Mesendoderm (in vitro differentiated cells): Measurements from ENCODE around the gene MRPS14.

ENCODE experiments used
- DNase-seq: peaks from one replicate; pipeline ENCODE4 v3.0.0; 2013
- H2AK5ac ChIP-seq: 2 replicates; pipeline ENCODE4 v1.6.1; 2013; ENCODE audit warnings: low read length, inconsistent platforms
- H2BK120ac ChIP-seq: 2 replicates; pipeline ENCODE4 v1.6.1; 2013; ENCODE audit warnings: low read depth, mild to moderate bottlenecking, low read length, moderate library complexity, mixed read lengths
- H2BK15ac ChIP-seq: replicated peaks from 2 replicates; pipeline ENCODE4 v1.6.1; 2013; ENCODE audit warnings: low read depth, mild to moderate bottlenecking, moderate library complexity
- H2BK5ac ChIP-seq: 2 replicates; pipeline ENCODE4 v1.6.1; 2013; ENCODE audit warnings: low read length, inconsistent platforms
- H3K18ac ChIP-seq: 2 replicates; pipeline ENCODE4 v1.6.1; 2013; ENCODE audit warnings: mild to moderate bottlenecking, low read length, mixed read lengths
- H3K23ac ChIP-seq: one replicate; pipeline ENCODE4 v1.6.1; 2013; ENCODE audit warnings: low read length
- H3K27ac ChIP-seq: 2 replicates; pipeline ENCODE4 v1.5.1; 2013; ENCODE audit warnings: low read depth, mild to moderate bottlenecking, inconsistent platforms, low read length, moderate library complexity
- H3K27me3 ChIP-seq: 2 replicates; pipeline ENCODE4 v1.6.1; 2013; ENCODE audit warnings: low read length, control low read depth, mild to moderate bottlenecking, inconsistent platforms; ENCODE audit not compliant: insufficient read depth, poor library complexity
- H3K36me3 ChIP-seq: 2 replicates; pipeline ENCODE4 v1.6.1; 2013; ENCODE audit warnings: low read length, inconsistent platforms; ENCODE audit not compliant: control insufficient read depth, insufficient read depth
- H3K4ac ChIP-seq: one replicate; pipeline ENCODE4 v1.6.1; 2013; ENCODE audit warnings: low read depth, mild to moderate bottlenecking, low read length, moderate library complexity
- H3K4me1 ChIP-seq: 2 replicates; pipeline ENCODE4 v1.6.1; 2013; ENCODE audit warnings: low read depth, low read length, inconsistent platforms; ENCODE audit not compliant: control insufficient read depth
- H3K4me2 ChIP-seq: 2 replicates; pipeline ENCODE4 v1.6.1; 2013; ENCODE audit warnings: low read length
- H3K4me3 ChIP-seq: 2 replicates; pipeline ENCODE4 v1.5.1; 2013; ENCODE audit warnings: mild to moderate bottlenecking, low read length
- H3K56ac ChIP-seq: one replicate; pipeline ENCODE4 v1.6.1; 2013; ENCODE audit warnings: low read length
- H3K79me1 ChIP-seq: 2 replicates; pipeline ENCODE4 v1.6.1; 2013; ENCODE audit warnings: low read length, inconsistent platforms
- H3K79me2 ChIP-seq: 2 replicates; pipeline ENCODE4 v1.6.1; 2013; ENCODE audit warnings: mild to moderate bottlenecking, low read length; ENCODE audit not compliant: control insufficient read depth, insufficient read depth
- H3K9ac ChIP-seq: 2 replicates; pipeline ENCODE4 v1.6.1; 2013; ENCODE audit warnings: low read length, inconsistent platforms
- H4K5ac ChIP-seq: one replicate; pipeline ENCODE4 v1.6.1; 2013; ENCODE audit warnings: low read length
- H4K8ac ChIP-seq: one replicate; pipeline ENCODE4 v1.6.1; 2013; ENCODE audit warnings: low read depth, mild to moderate bottlenecking, control low read depth, low read length, moderate library complexity
- WGBS: extraction: QIAGEN DNeasy Blood & Tissue Kit; methylation state at CpG from one replicate; pipeline ENCODE4 v1.1.7; 2013; ENCODE audit warnings: low lambda C conversion rate, missing lambda C conversion rate; ENCODE audit not compliant: insufficient coverage; ENCODE audit errors: extremely low coverage; 5-methylcytosine and 5-hydroxymethylcytosine counted together

Gene MRPS14

GRCh38 chr1:175015243-175015642 lies 8.0 kb downstream of the MRPS14 start:
- Histone ChIP-seq H4K5ac (no peak overlapping the region), H3K23ac (no peak overlapping the region), H3K9ac (no peak overlapping the region), H3K79me2 (no peaks in the 10 kb centered on the region), H3K4me3 (no peak overlapping the region), H3K4me1 (no peaks in the 10 kb centered on the region), H2AK5ac (no peak overlapping the region), H3K27me3 (no peaks in the 10 kb centered on the region), H4K8ac (no peak overlapping the region), H3K4ac (no peak overlapping the region), H3K56ac (no peak overlapping the region), H3K36me3 (peaks cover 8% of the 10 kb centered on the region), H3K4me2 (no peak overlapping the region), H2BK15ac (no peak overlapping the region), H2BK5ac (no peak overlapping the region), H3K18ac (no peak overlapping the region), H2BK120ac (no peak overlapping the region), H3K79me1 (no peaks in the 10 kb centered on the region), H3K27ac (no peak overlapping the region)
- DNase-seq, result no peak
- no CpG with 5 or more reads among the region's 4 CpGs for WGBS

DNA sequence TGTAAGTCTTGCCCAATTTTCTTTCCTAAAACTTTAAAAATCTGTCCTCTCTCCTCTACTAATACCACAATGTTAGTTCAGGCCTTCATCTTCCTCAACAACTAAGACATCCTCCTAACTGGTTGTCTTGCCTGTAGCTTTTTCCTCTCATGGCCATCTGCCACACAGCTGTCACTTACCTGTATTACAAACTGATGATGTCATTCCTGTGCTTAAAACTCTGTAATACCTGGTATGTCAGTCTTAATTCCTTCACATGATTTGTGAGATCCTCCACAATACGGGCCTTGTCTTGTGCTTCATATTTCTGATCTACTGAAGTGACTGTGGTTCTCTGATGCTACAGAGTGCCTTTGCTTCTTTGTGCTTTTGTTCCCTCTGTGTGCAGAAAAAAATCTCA lies 9.8 kb downstream of the MRPS14 start:
- H4K5ac ChIP-seq, result no peak overlapping the region
- peaks cover 8% of the 10 kb centered on the region for H3K36me3 ChIP-seq
- H3K27me3 ChIP-seq, result no peaks in the 10 kb centered on the region
- no peak overlapping the region for H4K8ac ChIP-seq
- no peak overlapping the region for H3K18ac ChIP-seq
- no CpG with 5 or more reads among the region's 1 CpG for WGBS
- DNase-seq, result no peak
- no peak overlapping the region for H2BK5ac ChIP-seq
- H3K4me3 ChIP-seq, result no peak overlapping the region
- no peaks in the 10 kb centered on the region for H3K4me1 ChIP-seq
- H3K79me1 ChIP-seq, result no peaks in the 10 kb centered on the region
- H3K9ac ChIP-seq, result no peak overlapping the region
- H3K27ac ChIP-seq, result no peak overlapping the region
- no peak overlapping the region for H3K56ac ChIP-seq
- no peak overlapping the region for H3K4ac ChIP-seq
- no peak overlapping the region for H3K23ac ChIP-seq
- H2BK120ac ChIP-seq, result no peak overlapping the region
- no peak overlapping the region for H2AK5ac ChIP-seq
- H2BK15ac ChIP-seq, result no peak overlapping the region
- H3K4me2 ChIP-seq, result no peak overlapping the region
- peaks cover 2% of the 10 kb centered on the region for H3K79me2 ChIP-seq

GRCh38 chr1:175009532-175009931 lies 13.7 kb downstream of the MRPS14 start:
- H3K4me1 ChIP-seq, result no peaks in the 10 kb centered on the region
- H2BK120ac ChIP-seq, result no peak overlapping the region
- H3K27ac ChIP-seq, result no peak overlapping the region
- no peak overlapping the region for H2BK5ac ChIP-seq
- H3K79me2 ChIP-seq, result peaks cover 25% of the 10 kb centered on the region
- no CpG with 5 or more reads among the region's 10 CpGs for WGBS
- peaks cover 5% of the 10 kb centered on the region for H3K36me3 ChIP-seq
- no peak overlapping the region for H3K18ac ChIP-seq
- peaks cover 9% of the 10 kb centered on the region for H3K79me1 ChIP-seq
- no peaks in the 10 kb centered on the region for H3K27me3 ChIP-seq
- no peak overlapping the region for H2AK5ac ChIP-seq
- H3K23ac ChIP-seq, result no peak overlapping the region
- H3K4ac ChIP-seq, result no peak overlapping the region
- H4K8ac ChIP-seq, result no peak overlapping the region
- no peak overlapping the region for H2BK15ac ChIP-seq
- H3K4me3 ChIP-seq, result no peak overlapping the region
- H3K9ac ChIP-seq, result no peak overlapping the region
- DNase-seq, result no peak
- no peak overlapping the region for H3K56ac ChIP-seq
- no peak overlapping the region for H4K5ac ChIP-seq
- H3K4me2 ChIP-seq, result no peak overlapping the region

GRCh38 chr1:175005085-175005783 lies 18.0 kb downstream of the MRPS14 start:
- no peak overlapping the region for H3K4me2 ChIP-seq
- no peak overlapping the region for H2BK120ac ChIP-seq
- peaks cover 2% of the 10 kb centered on the region for H3K36me3 ChIP-seq
- H2BK15ac ChIP-seq, result no peak overlapping the region
- no peak overlapping the region for H3K4ac ChIP-seq
- no peak overlapping the region for H3K9ac ChIP-seq
- H3K79me1 ChIP-seq, result peaks cover 9% of the 10 kb centered on the region
- DNase-seq, result no peak
- no peak overlapping the region for H2BK5ac ChIP-seq
- no peak overlapping the region for H3K4me3 ChIP-seq
- H2AK5ac ChIP-seq, result no peak overlapping the region
- WGBS, result no CpG with 5 or more reads among the region's 8 CpGs
- H3K18ac ChIP-seq, result no peak overlapping the region
- H4K8ac ChIP-seq, result no peak overlapping the region
- peaks cover 63% of the 10 kb centered on the region for H3K79me2 ChIP-seq
- no peak overlapping the region for H4K5ac ChIP-seq
- no peak overlapping the region for H3K27ac ChIP-seq
- H3K4me1 ChIP-seq, result no peaks in the 10 kb centered on the region
- no peak overlapping the region for H3K56ac ChIP-seq
- H3K23ac ChIP-seq, result no peak overlapping the region
- H3K27me3 ChIP-seq, result no peaks in the 10 kb centered on the region

GRCh38 chr1:175003521-175003920 lies 19.7 kb downstream of the MRPS14 start:
- Histone ChIP-seq H2BK15ac (no peak overlapping the region), H3K27me3 (no peaks in the 10 kb centered on the region), H3K23ac (no peak overlapping the region), H3K4ac (no peak overlapping the region), H3K79me1 (peaks cover 9% of the 10 kb centered on the region), H3K4me1 (no peaks in the 10 kb centered on the region), H4K8ac (no peak overlapping the region), H3K4me3 (no peak overlapping the region), H2AK5ac (no peak overlapping the region), H3K9ac (no peak overlapping the region), H2BK5ac (no peak overlapping the region), H3K36me3 (peaks cover 2% of the 10 kb centered on the region), H2BK120ac (no peak overlapping the region), H3K18ac (no peak overlapping the region), H3K4me2 (no peak overlapping the region), H3K56ac (no peak overlapping the region), H3K27ac (no peak overlapping the region), H3K79me2 (peaks cover 66% of the 10 kb centered on the region), H4K5ac (no peak overlapping the region)
- no peak for DNase-seq
- no CpG with 5 or more reads among the region's 2 CpGs for WGBS
